Measurements from ENCODE around the gene FHIT. TPM values are rescaled to one million over a fixed set of nuclear protein-coding genes. Genes with fewer than 3 reads are reported as not detected.

The FHIT gene
- total RNA-seq, 1 experiment from 2014 or later = 3.6 TPM

DNA sequence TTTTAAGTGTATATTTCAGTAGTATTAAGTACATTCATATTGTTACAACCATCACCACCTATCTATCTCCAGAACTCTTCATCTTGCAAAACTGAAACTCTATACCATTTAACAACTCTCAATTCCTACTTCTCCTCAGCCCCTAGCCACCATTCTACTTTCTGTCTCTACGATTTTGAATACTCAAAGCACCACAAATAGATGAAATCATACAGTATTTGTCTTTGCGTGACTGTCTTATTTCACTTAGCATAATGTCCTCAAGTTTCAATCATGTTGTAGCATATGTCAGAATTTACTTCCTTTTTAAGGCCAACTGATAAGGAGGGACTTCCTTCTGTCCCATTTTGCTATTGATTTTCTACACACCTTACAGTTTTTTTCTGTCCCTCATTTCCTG, 593.3 kb downstream of the FHIT start:
- Histone ChIP-seq H3K9me3 (ENCODE audit: low read length) (0 out of 2 replicates have a peak, but pooled peaks cover 5% of the 10 kb centered on the region), H3K27me3 (ENCODE audit: low read length) (no peaks in the 10 kb centered on the region), H3K9ac (ENCODE audit: low read length) (no peak overlapping the region), H3K4me3 (ENCODE audit: low read length) (no peak overlapping the region), H3K27ac (ENCODE audit: low read length) (no peak overlapping the region), H3F3A (ENCODE audit: low read length, unreplicated experiment) (no peaks in the 10 kb centered on the region), H3K4me1 (ENCODE audit: insufficient read depth, low read length) (no peaks in the 10 kb centered on the region), H3K4me2 (ENCODE audit: low read length) (no peak overlapping the region), H3K79me2 (ENCODE audit: low read length) (no peaks in the 10 kb centered on the region), H4K20me1 (ENCODE audit: low read length) (no peaks in the 10 kb centered on the region), H3K9me2 (replicated peaks; ENCODE audit: low read length) (no peaks in the 10 kb centered on the region), H2AFZ (ENCODE audit: low read length) (no peak overlapping the region), H3K36me3 (ENCODE audit: low read depth, low read length) (no peaks in the 10 kb centered on the region)
- POLR2A ChIA-PET (ENCODE audit: unreplicated experiment) = no interaction called here
- intact Hi-C loops (cut with micrococcal nuclease) = no loop called here
- CTCF ChIA-PET = no interaction called here
- DNase-seq = no peak
- ATAC-seq = no peak
- BruUV-seq (replicated peaks) = no TSS peak
- TF ChIP-seq EZH2phosphoT487 (IDR thresholded peaks at IDR 0.05; ENCODE audit: borderline replicate concordance, low read length) (no peak), EZH2 (IDR thresholded peaks at IDR 0.05; ENCODE audit: low read length, unreplicated experiment) (no peak)
- TF ChIP-seq, protein P1, sequence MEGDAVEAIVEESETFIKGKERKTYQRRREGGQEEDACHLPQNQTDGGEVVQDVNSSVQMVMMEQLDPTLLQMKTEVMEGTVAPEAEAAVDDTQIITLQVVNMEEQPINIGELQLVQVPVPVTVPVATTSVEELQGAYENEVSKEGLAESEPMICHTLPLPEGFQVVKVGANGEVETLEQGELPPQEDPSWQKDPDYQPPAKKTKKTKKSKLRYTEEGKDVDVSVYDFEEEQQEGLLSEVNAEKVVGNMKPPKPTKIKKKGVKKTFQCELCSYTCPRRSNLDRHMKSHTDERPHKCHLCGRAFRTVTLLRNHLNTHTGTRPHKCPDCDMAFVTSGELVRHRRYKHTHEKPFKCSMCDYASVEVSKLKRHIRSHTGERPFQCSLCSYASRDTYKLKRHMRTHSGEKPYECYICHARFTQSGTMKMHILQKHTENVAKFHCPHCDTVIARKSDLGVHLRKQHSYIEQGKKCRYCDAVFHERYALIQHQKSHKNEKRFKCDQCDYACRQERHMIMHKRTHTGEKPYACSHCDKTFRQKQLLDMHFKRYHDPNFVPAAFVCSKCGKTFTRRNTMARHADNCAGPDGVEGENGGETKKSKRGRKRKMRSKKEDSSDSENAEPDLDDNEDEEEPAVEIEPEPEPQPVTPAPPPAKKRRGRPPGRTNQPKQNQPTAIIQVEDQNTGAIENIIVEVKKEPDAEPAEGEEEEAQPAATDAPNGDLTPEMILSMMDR (conservative IDR thresholded peaks at IDR 0.05; ENCODE audit: low read depth, low read length) = no peak

DNA sequence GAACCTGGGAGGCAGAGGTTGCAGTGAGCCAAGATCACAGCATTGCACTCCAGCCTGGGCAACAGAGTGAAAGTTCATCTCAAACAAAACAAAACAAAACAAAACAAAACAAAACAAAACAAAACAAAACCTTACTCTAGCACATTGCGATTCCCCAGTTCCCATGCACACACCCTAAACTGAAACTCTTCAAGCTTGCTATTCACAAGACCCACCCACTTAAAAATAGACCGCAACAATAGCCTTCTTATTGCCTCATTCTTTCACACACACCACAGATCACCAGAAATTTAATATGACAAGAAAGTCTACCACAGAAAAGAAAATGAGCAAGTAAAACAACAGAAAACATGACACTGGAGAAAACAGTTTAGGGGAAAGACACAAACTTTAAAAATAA, 598.4 kb downstream of the FHIT start:
- Histone ChIP-seq H4K20me1 (ENCODE audit: low read length) (no peaks in the 10 kb centered on the region), H3K27me3 (ENCODE audit: low read length) (no peaks in the 10 kb centered on the region), H3K9ac (ENCODE audit: low read length) (no peak overlapping the region), H3K4me2 (ENCODE audit: low read length) (no peak overlapping the region), H3F3A (ENCODE audit: low read length, unreplicated experiment) (no peaks in the 10 kb centered on the region), H3K4me3 (ENCODE audit: low read length) (no peak overlapping the region), H3K9me2 (replicated peaks; ENCODE audit: low read length) (no peaks in the 10 kb centered on the region), H3K36me3 (ENCODE audit: low read depth, low read length) (no peaks in the 10 kb centered on the region), H3K4me1 (ENCODE audit: insufficient read depth, low read length) (no peaks in the 10 kb centered on the region), H3K27ac (ENCODE audit: low read length) (no peak overlapping the region), H3K9me3 (ENCODE audit: low read length) (no peaks in the 10 kb centered on the region), H2AFZ (ENCODE audit: low read length) (no peak overlapping the region), H3K79me2 (ENCODE audit: low read length) (no peaks in the 10 kb centered on the region)
- intact Hi-C loops (cut with micrococcal nuclease) = no loop called here
- DNase-seq (no peak), ATAC-seq (no peak)
- ChIA-PET POLR2A (ENCODE audit: unreplicated experiment) (no interaction called here), CTCF (no interaction called here)
- no TSS peak for BruUV-seq (replicated peaks)
- TF ChIP-seq EZH2 (IDR thresholded peaks at IDR 0.05; ENCODE audit: low read length, unreplicated experiment) = no peak
- TF ChIP-seq, protein P1 (conservative IDR thresholded peaks at IDR 0.05; ENCODE audit: low read depth, low read length) = no peak
- no peak for TF ChIP-seq EZH2phosphoT487 (IDR thresholded peaks at IDR 0.05; ENCODE audit: borderline replicate concordance, low read length)

DNA sequence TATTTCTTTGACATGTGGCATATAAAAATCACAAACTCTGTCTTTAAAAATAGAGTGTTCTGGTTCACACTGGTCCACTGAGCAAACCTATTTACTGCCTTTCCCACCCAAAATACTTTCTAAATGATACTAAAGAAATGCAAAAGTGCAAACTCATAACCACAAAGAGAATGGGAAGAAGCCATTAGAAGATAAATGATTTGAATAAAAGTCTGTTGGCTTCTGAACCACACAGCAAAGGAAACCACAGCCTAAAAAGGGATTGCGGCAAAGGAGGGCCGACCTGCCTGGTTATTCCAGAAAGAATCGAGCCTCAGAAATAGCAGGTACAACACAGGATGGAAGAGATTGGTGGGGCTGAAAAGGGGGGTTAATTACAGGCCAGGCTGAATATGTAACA, 599.5 kb downstream of the FHIT start:
- Histone ChIP-seq H3K27me3 (ENCODE audit: low read length) (no peaks in the 10 kb centered on the region), H3K36me3 (ENCODE audit: low read depth, low read length) (no peaks in the 10 kb centered on the region), H3K79me2 (ENCODE audit: low read length) (no peaks in the 10 kb centered on the region), H4K20me1 (ENCODE audit: low read length) (no peaks in the 10 kb centered on the region), H3K27ac (ENCODE audit: low read length) (no peak overlapping the region), H3K4me3 (ENCODE audit: low read length) (no peak overlapping the region), H2AFZ (ENCODE audit: low read length) (no peak overlapping the region), H3K9ac (ENCODE audit: low read length) (no peak overlapping the region), H3K9me2 (replicated peaks; ENCODE audit: low read length) (no peaks in the 10 kb centered on the region), H3K9me3 (ENCODE audit: low read length) (no peaks in the 10 kb centered on the region), H3F3A (ENCODE audit: low read length, unreplicated experiment) (no peaks in the 10 kb centered on the region), H3K4me2 (ENCODE audit: low read length) (no peak overlapping the region), H3K4me1 (ENCODE audit: insufficient read depth, low read length) (no peaks in the 10 kb centered on the region)
- BruUV-seq (replicated peaks) = no TSS peak
- ATAC-seq (no peak), DNase-seq (no peak)
- ChIA-PET CTCF (no interaction called here), POLR2A (ENCODE audit: unreplicated experiment) (no interaction called here)
- intact Hi-C loops (cut with micrococcal nuclease) = no loop called here
- TF ChIP-seq EZH2phosphoT487 (IDR thresholded peaks at IDR 0.05; ENCODE audit: borderline replicate concordance, low read length) = no peak
- TF ChIP-seq, protein P1 (conservative IDR thresholded peaks at IDR 0.05; ENCODE audit: low read depth, low read length) = no peak
- no peak for TF ChIP-seq EZH2 (IDR thresholded peaks at IDR 0.05; ENCODE audit: low read length, unreplicated experiment)

Measured in PC-3 (cell line).